HG03045 (cell line): ENCODE results near the gene HNRNPA3.
"Not testable (repeated sequence)": the region's sequence is repeated elsewhere in the genome, so short reads cannot be mapped to it uniquely, and the experiment has no call there.

Source experiments
- ATAC-seq: cut with Tn5 transposase; IDR thresholded peaks from one replicate; pipeline ENCODE4 v1.9.1; 2021; ENCODE audit warnings: mild to moderate bottlenecking, moderate library complexity; ENCODE audit not compliant: unreplicated experiment

Gene HNRNPA3

DNA sequence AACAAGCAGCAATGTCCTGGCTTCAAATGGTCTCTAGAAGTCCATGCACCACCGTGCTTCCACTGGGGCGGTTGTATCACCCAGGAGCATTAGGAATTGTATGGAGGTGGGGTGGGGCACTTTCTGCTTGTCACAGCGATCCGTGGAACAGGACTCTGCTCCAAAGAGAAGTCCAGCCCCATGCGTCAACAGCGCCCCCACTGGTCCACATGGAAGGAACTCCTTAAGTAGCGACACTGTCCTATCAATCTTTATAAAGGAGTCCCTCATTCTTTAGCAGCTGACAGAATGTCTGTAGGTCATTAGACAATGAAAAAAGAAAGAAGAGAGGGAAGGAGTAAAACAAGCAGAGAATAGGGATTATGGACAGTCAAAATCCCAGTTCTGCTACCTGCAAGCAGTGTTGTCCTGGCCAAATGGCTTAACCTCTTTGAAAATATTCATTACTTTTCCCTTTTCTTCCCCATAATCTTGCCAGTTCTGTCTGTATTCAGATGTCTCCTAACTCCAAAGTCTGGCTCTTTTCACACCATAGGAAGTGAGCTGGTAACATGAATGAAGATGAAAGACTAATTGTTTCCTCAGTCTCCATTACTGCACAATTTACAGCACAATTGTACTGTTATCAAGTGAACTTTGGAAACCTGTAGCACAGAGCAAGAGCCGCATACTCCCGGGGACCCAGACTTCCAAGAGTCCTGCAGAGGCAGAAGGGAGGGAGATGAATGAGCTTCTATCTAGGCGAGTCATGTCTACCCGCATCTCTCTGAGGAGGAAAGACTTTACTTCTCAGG, 42.0 kb downstream of the HNRNPA3 start:
- ATAC-seq: no peak

DNA sequence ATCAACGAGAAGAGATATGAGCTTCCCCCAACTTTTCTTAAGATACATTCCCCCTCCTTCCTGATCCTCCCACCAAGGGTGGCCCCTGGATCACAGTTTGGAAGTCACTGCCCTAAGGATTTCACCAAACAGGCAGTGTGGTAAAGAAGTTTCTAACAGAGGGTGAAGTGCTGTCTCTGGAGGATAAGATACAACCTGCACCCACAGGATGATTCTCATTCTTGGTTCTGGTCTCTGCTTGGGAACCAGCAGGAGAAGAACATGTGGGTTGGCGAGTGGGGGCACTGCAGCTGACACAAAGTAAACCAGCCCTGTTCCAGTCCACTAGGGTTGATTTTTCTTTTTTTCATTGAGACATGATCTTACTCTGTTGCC, 42.6 kb downstream of the HNRNPA3 start:
- ATAC-seq: no peak

DNA sequence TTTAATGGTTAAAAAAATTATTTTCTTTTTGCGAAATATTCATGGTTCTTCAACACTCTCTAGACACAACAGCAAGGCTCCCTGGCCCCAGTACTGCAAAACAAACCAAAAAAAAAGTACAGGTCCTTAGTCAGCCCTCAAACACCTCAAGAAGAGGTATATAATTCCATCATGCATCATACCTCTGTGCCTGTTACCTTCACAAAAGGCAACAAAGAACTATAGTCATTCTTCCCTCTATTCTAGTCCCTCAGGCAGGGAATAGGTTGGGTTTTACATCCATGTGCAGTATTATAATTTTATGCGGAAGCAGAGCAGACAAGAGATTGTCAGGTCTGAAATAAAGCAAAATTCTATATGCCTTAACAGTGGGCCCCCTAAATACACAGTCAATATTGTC, 43.4 kb downstream of the HNRNPA3 start:
- ATAC-seq: no peak

DNA sequence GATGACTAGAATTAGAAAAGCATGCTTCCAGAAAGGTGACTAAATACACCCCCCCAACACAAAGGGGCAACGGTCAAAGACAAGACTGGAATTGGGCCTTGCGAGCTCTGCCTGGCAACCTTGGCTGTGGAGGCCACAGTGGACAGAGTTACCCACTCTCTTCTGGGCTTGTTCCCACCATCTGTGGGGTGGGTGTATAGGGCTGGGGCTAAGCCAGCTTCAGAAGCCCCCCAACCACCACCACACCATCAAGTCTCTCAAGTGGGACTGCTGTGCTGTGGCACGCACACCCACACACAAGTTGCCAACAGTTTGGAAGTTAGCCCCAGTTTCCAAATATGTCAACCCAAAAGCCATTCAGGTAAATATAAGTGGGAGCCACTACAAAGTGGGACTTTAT, 44.1 kb downstream of the HNRNPA3 start:
- no peak for ATAC-seq

DNA sequence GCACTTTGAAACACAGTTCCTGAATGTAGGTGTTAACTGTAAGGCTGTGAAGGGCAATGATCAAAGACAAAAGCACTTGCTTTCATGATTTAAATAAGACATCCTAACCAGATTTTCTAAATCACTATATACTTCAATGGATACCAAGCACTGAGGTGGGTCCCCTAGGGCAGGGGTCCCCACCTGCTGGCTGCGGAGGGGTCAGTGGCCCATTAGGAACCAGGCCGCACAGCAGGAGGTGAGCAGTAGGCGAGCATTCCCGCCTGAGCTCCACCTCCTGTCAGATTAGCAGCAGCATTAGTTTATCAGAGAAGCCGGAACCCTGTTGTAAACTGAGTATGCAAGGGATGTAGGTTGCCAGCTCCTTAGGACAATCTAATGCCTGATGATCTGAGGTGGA, 44.9 kb downstream of the HNRNPA3 start:
- ATAC-seq: no peak

DNA sequence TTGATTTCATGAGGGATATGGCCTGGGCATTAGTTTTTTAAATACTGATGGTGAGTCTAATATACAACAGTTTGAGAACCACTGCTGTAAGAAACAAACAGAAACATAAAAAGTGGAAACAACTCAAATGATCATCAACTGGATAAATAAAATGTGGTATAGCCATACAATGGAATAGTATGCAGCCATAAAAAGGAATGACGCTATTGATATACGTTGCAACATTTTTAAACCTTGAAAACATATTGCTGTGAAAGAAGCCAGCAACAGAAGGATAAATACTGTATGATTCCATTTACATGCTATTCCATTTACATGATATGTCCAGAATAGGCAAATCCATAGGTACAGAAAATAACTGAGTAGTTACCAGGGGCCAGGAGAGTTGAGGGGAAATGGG, 45.5 kb downstream of the HNRNPA3 start:
- no peak for ATAC-seq

DNA sequence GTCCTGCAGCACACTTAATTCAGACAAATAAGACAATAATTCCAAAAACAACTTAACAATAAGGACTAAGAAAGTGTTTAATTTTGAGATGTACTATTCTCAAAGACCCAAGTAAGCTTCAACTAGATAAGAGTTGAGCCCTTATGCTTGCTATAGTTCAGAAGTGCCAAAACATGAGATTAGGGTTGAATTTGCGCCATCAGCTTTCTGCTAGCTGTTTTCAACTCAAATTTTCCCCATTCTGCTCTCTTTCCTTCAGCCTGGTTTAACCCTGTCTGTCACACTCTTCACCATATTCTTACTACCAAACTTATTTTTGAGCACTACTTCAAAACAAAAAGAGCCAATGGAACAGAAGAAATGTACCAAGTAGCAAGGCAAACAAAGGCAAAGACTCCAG, 47.8 kb downstream of the HNRNPA3 start:
- ATAC-seq: no peak

DNA sequence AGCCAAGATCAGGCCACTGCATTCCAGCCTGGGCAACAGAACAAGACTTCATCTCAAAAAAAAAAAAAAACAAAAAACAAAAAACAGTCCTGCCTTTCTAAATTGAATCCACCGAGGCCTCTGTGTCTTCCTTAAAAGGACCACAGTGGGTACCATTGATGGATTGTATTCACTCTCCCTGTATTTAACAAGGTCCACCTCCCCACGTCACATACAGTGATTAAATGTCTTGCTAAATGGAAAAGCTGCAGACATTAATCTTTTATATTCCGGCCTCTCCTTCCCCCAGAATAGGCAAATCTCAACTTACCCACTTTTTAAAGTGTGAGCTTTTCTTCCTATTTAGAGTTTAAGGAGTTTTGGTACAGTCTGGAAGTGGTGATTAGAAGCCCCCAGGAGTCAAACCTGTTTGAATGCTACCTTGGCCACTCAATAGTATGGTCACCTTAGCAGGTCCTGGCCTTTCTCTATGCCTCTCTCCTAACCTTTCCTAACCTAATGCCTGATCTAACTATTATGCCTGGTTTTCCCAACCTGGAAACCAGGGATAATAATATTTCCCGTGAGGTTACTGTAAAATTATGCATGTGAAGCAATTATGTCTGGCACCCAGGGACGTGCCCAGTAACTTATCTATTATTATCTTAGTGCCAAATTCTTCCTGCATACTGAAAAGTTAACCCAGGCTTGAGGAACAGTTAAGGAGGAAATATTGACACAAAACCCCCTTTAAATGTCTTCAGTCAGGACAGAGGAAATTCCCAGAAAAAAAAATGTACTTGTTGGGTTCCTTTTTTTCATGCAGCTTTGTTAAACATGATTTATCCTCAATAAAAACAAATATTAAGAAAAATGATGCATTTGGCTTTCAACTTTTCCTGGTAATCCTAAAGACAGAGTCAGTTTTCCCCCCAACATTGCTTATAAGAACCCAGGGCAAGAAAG, 48.8 kb downstream of the HNRNPA3 start:
- ATAC-seq: no peak

DNA sequence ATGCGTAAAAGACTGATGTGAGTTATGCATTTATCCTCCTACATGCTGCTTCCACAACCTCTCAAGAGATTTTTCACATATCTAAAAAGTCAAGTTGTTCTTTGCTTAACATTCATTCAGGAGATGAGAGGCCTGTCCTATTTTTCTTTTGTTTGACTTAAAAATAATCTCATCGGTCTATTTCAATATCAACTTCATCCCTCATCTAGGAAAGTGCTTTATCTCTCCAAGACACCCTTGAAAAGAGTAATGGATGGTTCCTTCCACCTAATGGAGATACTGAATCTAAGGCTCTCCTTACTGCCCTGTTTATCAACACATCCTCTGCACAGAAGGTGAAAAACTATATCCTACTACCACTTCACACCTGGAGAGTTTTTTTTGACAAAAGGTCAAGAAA, 49.5 kb downstream of the HNRNPA3 start:
- ATAC-seq: no peak

DNA sequence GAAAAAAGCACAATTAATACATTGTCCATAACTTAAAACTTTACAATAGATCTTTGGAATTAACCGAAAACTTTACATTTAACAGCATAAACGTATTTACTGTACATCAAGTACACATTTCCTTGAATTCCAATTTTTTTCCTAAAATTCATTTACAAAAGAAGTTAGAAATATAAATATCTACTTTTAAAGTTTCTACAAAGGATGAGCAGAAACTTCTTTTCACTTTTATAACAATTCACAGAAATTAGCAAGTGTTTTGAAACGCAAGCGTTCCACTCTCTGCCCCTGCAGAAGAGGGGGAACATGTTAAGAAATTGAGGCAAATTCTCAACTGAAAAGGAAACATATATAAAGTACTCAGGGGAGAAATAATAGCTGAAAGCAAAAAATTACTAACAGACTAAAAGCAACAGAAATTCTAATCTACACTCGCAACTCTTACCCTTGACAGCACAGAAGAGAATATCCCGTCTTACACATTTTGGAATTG, 50.4 kb downstream of the HNRNPA3 start:
- ATAC-seq: no peak

DNA sequence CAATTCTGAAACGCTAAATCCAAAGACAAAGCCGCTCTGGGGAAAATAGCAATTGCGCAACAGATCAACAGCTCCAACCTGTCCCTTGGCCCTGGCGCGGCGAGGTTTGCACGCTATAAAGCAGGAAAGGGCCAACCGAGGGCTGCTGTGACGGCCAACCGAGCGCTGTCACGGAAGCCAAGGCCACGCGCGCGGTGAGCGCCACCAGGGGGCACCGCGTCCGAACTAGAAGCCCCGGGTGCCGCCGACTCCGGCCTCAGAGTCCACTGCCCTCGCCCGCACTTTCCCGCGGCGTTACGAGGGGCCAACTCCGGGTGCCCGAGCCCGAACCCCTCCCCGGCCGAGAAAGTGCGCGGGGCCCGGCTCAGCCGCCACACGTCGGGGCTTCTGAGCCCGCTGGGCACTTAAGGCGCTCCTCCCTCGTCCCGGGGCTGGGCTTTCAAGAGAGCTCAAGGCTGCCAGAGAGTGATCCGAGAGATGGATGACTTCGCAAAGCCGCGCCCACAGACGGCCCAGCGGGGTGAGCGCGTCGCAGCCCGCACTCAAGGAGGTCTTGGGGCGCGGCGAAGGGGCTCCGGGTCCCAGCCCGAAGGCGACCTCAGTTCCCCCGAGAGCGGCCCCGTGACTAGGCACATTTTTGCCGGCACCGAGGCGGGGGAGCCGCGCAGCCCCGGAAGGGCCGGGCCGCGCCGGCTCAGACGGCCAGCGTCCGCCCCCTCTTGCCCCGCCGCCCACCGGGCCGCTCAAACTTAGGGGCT, 51.0 kb downstream of the HNRNPA3 start:
- peak; percentile 56 for ATAC-seq

DNA sequence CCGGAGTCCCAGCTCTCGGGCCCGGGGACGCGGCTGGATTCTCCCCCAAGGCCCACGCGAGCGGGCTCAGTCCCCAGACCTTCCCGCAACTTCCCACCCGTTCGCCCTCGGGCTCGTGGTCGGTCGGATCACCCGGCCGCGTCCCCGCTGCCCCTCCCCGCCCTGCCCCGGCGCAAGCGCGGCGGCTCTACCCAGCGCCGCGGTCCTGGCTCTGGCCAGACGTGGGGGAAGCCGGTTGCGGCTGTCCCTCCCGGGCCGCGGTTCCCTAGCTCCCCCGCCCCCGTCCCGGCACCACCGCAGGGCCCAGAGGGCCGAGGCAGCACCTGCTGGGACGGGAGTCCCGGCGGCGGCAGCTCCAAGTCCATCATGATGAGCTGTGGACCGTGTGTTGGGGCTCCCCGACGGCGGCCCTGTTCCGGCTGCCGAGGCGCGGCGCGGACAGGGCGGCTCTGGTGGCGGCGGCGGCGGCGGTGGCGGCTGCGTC, 51.7 kb downstream of the HNRNPA3 start:
- ATAC-seq: peak; percentile 31

DNA sequence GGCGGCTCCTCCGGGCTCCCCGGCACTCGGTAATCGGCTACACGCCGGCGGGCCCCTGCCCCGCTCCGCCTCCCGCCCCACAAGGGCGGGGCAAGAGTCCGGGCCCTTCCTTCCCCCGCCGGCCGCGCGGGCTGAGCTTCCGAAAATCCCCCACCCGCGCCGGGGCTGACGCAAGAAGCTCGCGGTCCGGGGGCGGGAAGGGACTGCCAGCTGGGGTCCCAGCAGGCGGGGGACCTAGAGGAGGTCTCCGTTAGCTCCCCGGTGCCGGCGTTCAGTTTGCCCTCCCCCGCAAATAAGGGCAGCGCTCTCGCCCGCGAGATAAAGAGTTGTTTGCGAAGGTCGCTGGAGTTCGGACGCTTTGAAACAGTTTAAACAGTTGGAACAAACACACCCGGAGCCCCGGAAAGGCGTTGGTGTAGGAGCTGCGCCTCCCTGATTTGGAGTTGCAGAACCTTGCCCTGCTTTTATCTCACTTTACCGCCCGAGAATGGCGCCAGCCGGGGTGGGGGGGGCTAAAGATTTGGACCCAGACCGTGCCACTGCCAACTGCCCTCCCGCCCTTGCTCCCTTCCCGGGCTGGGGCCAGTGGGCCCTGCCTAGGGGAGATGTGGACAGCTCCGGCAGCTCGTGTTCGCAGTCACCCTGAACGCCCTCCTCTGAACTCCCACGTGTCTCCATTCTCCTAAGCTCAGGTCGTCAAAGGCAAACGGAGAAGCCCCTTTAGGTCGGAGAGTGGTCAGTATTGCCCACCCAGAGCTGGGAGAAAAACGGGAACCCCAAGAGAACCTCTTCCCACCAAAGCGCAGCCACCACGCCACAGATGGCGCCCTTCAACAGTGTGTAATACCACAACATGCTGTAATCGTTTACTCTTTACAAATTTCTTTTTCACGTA, 52.3 kb downstream of the HNRNPA3 start, which contains the start of gene NFE2L2:
TSS of gene NFE2L2 (minus strand) at position 35 of the 895 bp plus-strand sequence. CDS start 151 bp downstream, outside the sequence.
- peak; percentile 73 for ATAC-seq

DNA sequence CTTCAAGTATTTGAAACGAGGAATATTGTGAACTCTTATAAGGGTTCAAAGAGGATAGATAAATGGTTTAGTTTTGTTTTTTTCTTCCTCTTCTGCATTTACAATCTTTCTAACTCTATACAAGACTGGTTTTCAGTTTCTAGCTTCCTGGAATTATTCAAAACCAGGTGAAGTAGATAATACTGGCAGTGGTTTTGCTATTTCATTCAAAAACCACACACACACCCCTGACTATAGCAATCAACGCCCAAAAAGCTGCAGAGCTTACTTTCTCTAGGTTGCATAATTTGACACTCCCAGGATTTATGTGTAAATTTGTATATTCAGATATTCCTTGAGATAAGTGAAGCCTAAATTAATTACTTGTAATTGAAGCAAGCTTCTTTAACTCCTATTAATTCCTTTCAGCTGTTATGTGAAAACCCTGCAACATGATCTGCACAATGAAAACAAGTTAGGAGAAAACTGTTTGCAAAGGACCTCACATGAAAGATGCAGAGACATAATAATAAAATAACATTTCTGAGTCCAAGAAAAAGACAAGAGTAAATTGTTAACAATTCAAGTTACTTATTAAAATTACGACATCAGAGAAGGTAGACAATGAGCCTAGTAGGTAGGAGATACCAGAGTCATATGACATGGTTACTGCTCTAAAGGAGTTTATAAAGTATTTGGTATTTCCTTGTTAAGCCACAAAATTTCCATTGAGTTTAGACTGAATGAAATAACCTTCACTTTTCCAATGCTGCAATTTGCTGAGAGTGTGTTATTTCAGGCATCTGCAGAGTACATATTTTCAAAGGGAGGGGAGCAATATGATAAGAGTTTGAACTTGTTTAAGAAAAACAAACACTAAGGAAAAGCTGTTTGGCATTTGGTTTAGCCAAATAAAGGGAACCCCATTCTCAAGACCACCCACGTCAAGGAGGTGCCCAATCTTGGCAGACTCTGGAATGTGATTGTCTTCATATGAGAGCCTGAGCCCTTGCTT, 53.5 kb downstream of the HNRNPA3 start:
- no peak for ATAC-seq

DNA sequence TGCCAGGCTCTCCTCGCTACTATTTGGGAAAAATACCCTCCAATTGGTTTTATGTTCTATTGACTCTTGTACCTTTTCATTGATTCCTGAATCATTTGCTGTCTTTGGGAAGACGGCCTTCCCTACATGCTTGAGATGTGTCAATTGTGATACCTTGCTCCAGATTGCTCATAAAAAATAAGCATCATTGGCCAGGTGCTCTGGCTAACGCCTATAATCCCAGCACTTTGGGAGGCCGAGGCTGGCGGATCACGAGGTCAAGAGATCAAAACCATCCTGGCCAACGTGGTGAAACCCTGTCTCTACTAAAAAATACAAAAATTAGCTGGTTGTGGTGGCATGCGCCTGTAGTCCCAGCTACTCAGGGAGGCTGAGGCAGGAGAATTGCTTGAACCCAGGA, 54.4 kb downstream of the HNRNPA3 start:
- not testable (repeated sequence) for ATAC-seq

DNA sequence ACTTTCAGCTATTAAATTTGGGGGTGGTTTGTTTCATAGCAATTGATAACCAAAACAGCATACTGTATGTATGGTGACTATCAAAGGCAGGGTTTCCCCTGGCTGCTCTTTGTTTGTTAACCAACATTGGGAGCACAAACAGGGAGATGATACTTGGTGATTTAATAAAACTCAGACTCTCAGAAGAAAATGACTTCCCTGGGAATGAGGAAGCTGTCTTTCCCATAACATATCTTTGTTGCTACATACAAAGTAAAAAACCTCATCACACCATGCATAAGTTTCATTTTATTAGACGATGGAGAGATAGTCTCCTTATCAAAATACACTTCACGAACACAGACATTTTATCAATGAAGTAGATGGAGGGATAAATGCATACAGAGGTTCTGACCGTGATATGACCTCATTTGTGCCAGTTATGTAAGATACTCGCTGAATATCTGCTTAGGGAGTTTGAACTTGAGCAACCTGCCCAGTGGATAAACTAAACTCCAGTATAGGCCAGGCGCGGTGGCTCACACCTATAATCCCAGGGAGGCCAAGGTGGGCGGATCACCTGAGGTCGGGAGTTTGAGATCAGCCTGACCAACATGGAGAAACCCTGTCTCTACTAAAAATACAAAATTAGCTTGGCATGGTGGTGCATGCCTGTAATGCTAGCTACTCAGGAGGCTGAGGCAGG, 55.7 kb downstream of the HNRNPA3 start:
- ATAC-seq: no peak

DNA sequence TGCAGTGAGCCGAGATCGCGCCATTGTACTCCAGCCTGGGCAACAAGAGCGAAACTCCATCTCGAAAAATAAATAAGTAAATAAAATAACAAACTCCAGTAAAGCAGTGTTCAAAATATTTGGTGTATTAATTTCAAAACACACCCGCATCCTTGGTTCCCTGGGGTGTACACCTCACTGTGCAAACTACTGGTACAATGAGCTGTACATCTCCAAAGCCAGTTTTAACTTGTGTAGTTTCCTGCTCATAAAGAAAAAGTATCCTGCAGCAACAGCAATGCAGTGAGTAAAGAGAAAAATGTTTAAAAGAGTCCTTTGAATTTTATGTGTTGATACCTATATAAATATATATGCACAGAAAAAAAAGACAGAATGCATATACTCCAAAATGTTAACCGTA, 56.3 kb downstream of the HNRNPA3 start:
- ATAC-seq: no peak

DNA sequence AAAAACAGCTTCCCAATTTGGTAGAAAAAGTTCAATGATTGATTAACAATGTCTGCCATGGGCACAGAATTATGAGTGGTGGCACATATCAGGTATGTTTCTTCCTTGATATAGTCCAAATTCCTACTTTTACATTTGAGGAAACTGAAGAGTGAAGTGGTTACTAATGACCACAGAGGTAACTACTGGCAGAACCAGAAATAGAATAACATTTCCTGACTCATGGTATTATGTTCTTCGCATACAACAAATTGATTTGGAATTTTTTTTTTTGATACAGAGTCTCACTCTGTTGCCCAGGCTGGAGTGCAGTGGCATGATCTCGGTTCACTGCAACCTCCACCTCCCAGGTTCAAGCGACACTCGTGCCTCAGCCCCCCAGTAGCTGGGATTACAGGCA, 57.9 kb downstream of the HNRNPA3 start:
- ATAC-seq: no peak
